Measurements from ENCODE around the gene SRA1. TPM values are rescaled to one million over a fixed set of nuclear protein-coding genes. Genes with fewer than 3 reads are reported as not detected.
A peak's percentile ranks its signal among the peaks of the same experiment; 100 is the strongest.
"Not testable (repeated sequence)": the region's sequence is repeated elsewhere in the genome, so short reads cannot be mapped to it uniquely, and the experiment has no call there.

The SRA1 gene
- 10 to 100 TPM; 32.3 to 39.1 TPM for total RNA-seq

- no peaks in the 10 kb centered on the region for H3K9me3 Mint-ChIP-seq
- peaks cover 59% of the 10 kb centered on the region for H3K36me3 Mint-ChIP-seq (ENCODE audit: low read depth)
- H3K27me3 Mint-ChIP-seq = no peaks in the 10 kb centered on the region
- H3K4me3 Mint-ChIP-seq = peak within 1 kb of the TSS; percentile 63
- H3K4me1 Mint-ChIP-seq = peaks cover 44% of the 10 kb centered on the region
- peak within 1 kb of the TSS; percentile 75 for H3K27ac Mint-ChIP-seq
- peak; percentile 93 for ATAC-seq (replicated peaks)
Measured at GRCh38 chr5:140557136-140557805, at the start of gene SRA1. TSS of gene SRA1 (minus strand) at chr5:140557473. CDS start at chr5:140557452, 21 bp downstream.

DNA sequence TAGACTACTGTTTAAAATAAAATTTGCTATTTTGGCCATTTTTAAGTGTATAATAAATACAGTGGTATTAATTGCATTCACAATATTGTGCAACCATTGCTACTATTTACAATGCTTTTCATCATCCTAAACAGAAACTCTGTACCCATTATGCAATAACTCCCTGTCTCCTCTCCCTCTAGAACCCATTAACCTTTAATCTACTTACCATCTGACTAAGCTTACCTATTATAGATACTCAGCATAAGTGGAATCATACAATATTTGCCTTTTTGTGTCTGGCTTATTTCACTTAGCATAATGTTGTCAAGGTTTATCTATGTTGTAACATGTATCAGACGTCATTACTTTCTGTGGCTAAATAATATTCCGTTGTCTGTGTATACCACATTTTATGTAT, 49.8 kb upstream of the SRA1 start:
- Mint-ChIP-seq H3K36me3 (ENCODE audit: low read depth) (no peaks in the 10 kb centered on the region), H3K4me1 (peaks cover 4% of the 10 kb centered on the region), H3K27ac (no peak overlapping the region), H3K27me3 (no peaks in the 10 kb centered on the region), H3K4me3 (no peak overlapping the region), H3K9me3 (no peaks in the 10 kb centered on the region)
- no peak for ATAC-seq (replicated peaks)

DNA sequence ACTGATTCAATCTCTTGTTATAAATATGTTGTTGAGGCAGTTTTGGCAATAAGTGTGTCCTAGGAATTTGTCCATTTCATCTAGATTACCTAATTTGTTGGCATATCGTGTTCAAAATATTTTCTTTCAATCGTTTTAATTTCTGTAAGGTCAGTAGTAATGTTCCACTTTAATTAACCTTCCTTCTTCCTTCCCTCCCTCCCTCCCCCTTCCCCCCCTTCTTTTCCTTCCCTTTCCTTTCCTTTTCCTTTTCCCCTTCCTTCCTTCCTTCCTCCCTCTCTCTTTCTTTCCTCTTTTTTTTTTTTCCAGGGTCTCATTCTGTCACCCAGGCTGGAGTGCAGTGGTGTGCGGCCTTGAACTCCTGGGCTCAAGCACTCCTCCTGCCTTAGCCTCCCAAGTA, 48.6 kb upstream of the SRA1 start:
- Mint-ChIP-seq H3K27ac (no peak overlapping the region), H3K36me3 (ENCODE audit: low read depth) (no peaks in the 10 kb centered on the region), H3K4me3 (no peak overlapping the region), H3K27me3 (no peaks in the 10 kb centered on the region), H3K4me1 (peaks cover 4% of the 10 kb centered on the region), H3K9me3 (no peaks in the 10 kb centered on the region)
- ATAC-seq (replicated peaks) = no peak

DNA sequence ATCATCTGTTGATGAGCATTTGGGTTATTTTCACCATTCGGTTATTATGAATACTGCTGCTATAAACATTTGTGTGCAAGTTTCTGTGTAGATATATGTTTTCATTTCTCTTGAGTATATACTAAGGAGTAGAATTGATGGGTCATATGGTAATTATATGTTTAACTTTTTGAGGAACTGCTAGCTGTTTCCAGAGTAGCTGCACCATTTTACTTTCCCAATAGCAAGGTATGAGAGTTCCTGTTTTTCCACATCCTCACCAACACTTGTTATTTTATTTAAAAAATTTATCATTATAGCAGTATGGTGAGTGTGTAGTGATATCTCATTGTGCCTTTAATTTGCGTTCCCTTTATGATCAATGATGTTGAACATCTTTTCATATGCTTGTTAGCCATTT, 46.5 kb upstream of the SRA1 start:
- Mint-ChIP-seq H3K4me1 (peaks cover under 1% of the 10 kb centered on the region), H3K36me3 (ENCODE audit: low read depth) (no peaks in the 10 kb centered on the region), H3K4me3 (no peak overlapping the region), H3K9me3 (no peaks in the 10 kb centered on the region), H3K27me3 (no peaks in the 10 kb centered on the region), H3K27ac (no peak overlapping the region)
- no peak for ATAC-seq (replicated peaks)

- not testable (repeated sequence) for H3K27ac Mint-ChIP-seq; H3K27me3 Mint-ChIP-seq; H3K36me3 Mint-ChIP-seq (ENCODE audit: low read depth); H3K9me3 Mint-ChIP-seq; ATAC-seq (replicated peaks); H3K4me3 Mint-ChIP-seq; H3K4me1 Mint-ChIP-seq
Measured at GRCh38 chr5:140603446-140603698, 46.1 kb upstream of the SRA1 start.

- Mint-ChIP-seq H3K4me1 (no peaks in the 10 kb centered on the region), H3K27me3 (no peaks in the 10 kb centered on the region), H3K4me3 (no peak overlapping the region), H3K36me3 (ENCODE audit: low read depth) (no peaks in the 10 kb centered on the region), H3K27ac (no peak overlapping the region), H3K9me3 (no peaks in the 10 kb centered on the region)
- ATAC-seq (replicated peaks) = no peak
Measured at GRCh38 chr5:140602147-140602546, 44.9 kb upstream of the SRA1 start.

- ATAC-seq (replicated peaks) = no peak
Measured at GRCh38 chr5:140600096-140600495, 42.8 kb upstream of the SRA1 start.

GRCh38 chr5:140598836-140599235, 41.6 kb upstream of the SRA1 start:
- ATAC-seq (replicated peaks) = no peak
- Mint-ChIP-seq H3K4me1 (no peaks in the 10 kb centered on the region), H3K27me3 (no peaks in the 10 kb centered on the region), H3K9me3 (no peaks in the 10 kb centered on the region), H3K27ac (no peak overlapping the region), H3K4me3 (no peak overlapping the region), H3K36me3 (ENCODE audit: low read depth) (no peaks in the 10 kb centered on the region)

More at GRCh38 chr5:140600096-140600495, 42.8 kb upstream of the SRA1 start:
- Mint-ChIP-seq H3K4me1 (no peaks in the 10 kb centered on the region), H3K27ac (no peak overlapping the region), H3K4me3 (no peak overlapping the region), H3K36me3 (ENCODE audit: low read depth) (no peaks in the 10 kb centered on the region), H3K27me3 (no peaks in the 10 kb centered on the region), H3K9me3 (no peaks in the 10 kb centered on the region)

GRCh38 chr5:140596321-140596741, 39.1 kb upstream of the SRA1 start:
- no peak overlapping the region for H3K4me3 Mint-ChIP-seq
- no peaks in the 10 kb centered on the region for H3K27me3 Mint-ChIP-seq
- H3K9me3 Mint-ChIP-seq = no peaks in the 10 kb centered on the region

GRCh38 chr5:140595538-140596300, 38.4 kb upstream of the SRA1 start:
- no peaks in the 10 kb centered on the region for H3K4me1 Mint-ChIP-seq
- ATAC-seq (replicated peaks) = no peak

More at GRCh38 chr5:140596321-140596741, 39.1 kb upstream of the SRA1 start:
- no peak overlapping the region for H3K27ac Mint-ChIP-seq
- no peaks in the 10 kb centered on the region for H3K36me3 Mint-ChIP-seq (ENCODE audit: low read depth)
- ATAC-seq (replicated peaks) = no peak
- H3K4me1 Mint-ChIP-seq = no peaks in the 10 kb centered on the region

GRCh38 chr5:140594169-140594568, 36.9 kb upstream of the SRA1 start:
- H3K27me3 Mint-ChIP-seq = no peaks in the 10 kb centered on the region
- no peak overlapping the region for H3K27ac Mint-ChIP-seq
- H3K9me3 Mint-ChIP-seq = no peaks in the 10 kb centered on the region
- H3K4me1 Mint-ChIP-seq = no peaks in the 10 kb centered on the region
- no peak overlapping the region for H3K4me3 Mint-ChIP-seq
- no peak for ATAC-seq (replicated peaks)
- H3K36me3 Mint-ChIP-seq (ENCODE audit: low read depth) = no peaks in the 10 kb centered on the region

More at GRCh38 chr5:140595538-140596300, 38.4 kb upstream of the SRA1 start:
- Mint-ChIP-seq H3K36me3 (ENCODE audit: low read depth) (no peaks in the 10 kb centered on the region), H3K4me3 (no peak overlapping the region), H3K9me3 (no peaks in the 10 kb centered on the region), H3K27me3 (no peaks in the 10 kb centered on the region), H3K27ac (no peak overlapping the region)

- H3K9me3 Mint-ChIP-seq; H3K36me3 Mint-ChIP-seq (ENCODE audit: low read depth); ATAC-seq (replicated peaks); H3K27ac Mint-ChIP-seq; H3K4me3 Mint-ChIP-seq; H3K27me3 Mint-ChIP-seq; H3K4me1 Mint-ChIP-seq: not testable (repeated sequence)
Measured at GRCh38 chr5:140593070-140593469, 35.8 kb upstream of the SRA1 start.

GRCh38 chr5:140591747-140592372, 34.6 kb upstream of the SRA1 start:
- ATAC-seq (replicated peaks) = no peak
- Mint-ChIP-seq H3K9me3 (no peaks in the 10 kb centered on the region), H3K4me1 (no peaks in the 10 kb centered on the region), H3K36me3 (ENCODE audit: low read depth) (no peaks in the 10 kb centered on the region), H3K27me3 (no peaks in the 10 kb centered on the region), H3K27ac (no peak overlapping the region), H3K4me3 (no peak overlapping the region)

DNA sequence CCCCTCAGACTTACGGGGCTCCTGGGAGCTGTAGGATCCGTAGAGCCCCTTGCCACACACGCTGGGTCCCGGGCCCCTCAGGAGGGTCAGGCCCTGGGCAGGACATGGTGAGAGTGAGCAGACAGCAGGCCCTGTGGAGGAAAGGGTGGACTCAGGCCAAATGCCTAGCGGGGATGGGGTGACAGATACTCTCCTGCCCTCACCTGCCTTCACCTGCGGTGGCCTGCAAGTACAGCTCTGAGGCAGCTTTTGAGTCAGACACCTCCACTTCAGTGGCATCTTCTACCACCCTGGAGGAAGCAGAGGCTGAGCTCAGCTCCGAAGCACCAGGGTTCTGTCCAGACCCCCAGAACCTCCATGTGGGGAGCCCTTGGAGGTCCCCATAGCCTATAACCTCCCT, 33.6 kb upstream of the SRA1 start:
- Mint-ChIP-seq H3K9me3 (no peaks in the 10 kb centered on the region), H3K27ac (no peak overlapping the region), H3K27me3 (no peaks in the 10 kb centered on the region), H3K36me3 (ENCODE audit: low read depth) (no peaks in the 10 kb centered on the region), H3K4me3 (no peak overlapping the region), H3K4me1 (no peaks in the 10 kb centered on the region)
- ATAC-seq (replicated peaks) = no peak
